HepG2 (cell line): ENCODE data around the gene SMARCB1. TPM values are rescaled to one million over a fixed set of nuclear protein-coding genes. Genes with fewer than 3 reads are reported as not detected.

Experiments
- BRF2 ChIP-seq: sonication (generic); formaldehyde crosslinking; IDR thresholded peaks from 2 replicates; pipeline ENCODE4 v1.8.1; 2022; ENCODE audit warnings: mild to moderate bottlenecking, missing genetic modification reagents
- CBFB ChIP-seq: sonication (generic); formaldehyde crosslinking; IDR thresholded peaks from 2 replicates; pipeline ENCODE4 v1.4.0; 2020; ENCODE audit warnings: missing genetic modification reagents
- CBX2 ChIP-seq, 2 experiments: fragments of 200-600 bp in 1 of 2; sonication (generic); formaldehyde crosslinking in 1 of 2; IDR thresholded peaks; 2 replicates each; pipeline versions ENCODE4 v1.7.0 to v1.8.1; 2018 to 2022; ENCODE audit warnings: low read depth in 2 of 2, low read length in 1 of 2, mild to moderate bottlenecking in 1 of 2, missing genetic modification reagents in 1 of 2
- FOXP1 ChIP-seq, 2 experiments: fragments of 450-650 bp in 1 of 2; IDR thresholded peaks; 2 replicates each; pipeline ENCODE4 v1.6.1; 2017 to 2018; ENCODE audit warnings: antibody characterized with exemption in 1 of 2
- HDAC1 ChIP-seq: sonication (generic); formaldehyde crosslinking; IDR thresholded peaks from 2 replicates; pipeline ENCODE4 v1.5.1; 2020; ENCODE audit warnings: mild to moderate bottlenecking, missing genetic modification reagents
- MEIS2 ChIP-seq: sonication (generic); formaldehyde crosslinking; IDR thresholded peaks from 2 replicates; pipeline ENCODE4 v1.9.0; 2021; ENCODE audit warnings: mild to moderate bottlenecking, missing genetic modification reagents
- MIXL1 ChIP-seq: IDR thresholded peaks from 2 replicates; pipeline ENCODE4 v1.6.1; 2016
- RFXANK ChIP-seq: IDR thresholded peaks from 2 replicates; pipeline ENCODE4 v1.6.1; 2016
- ZNF549 ChIP-seq: sonication (generic); formaldehyde crosslinking; IDR thresholded peaks from 2 replicates; pipeline ENCODE4 v1.5.0; 2020; ENCODE audit warnings: missing genetic modification reagents
- ZNF567 ChIP-seq: sonication (generic); formaldehyde crosslinking; IDR thresholded peaks from 2 replicates; pipeline ENCODE4 v1.8.1; 2023; ENCODE audit warnings: mild to moderate bottlenecking, missing genetic modification reagents, borderline replicate concordance
- ZNF629 ChIP-seq: sonication (generic); formaldehyde crosslinking; conservative IDR thresholded peaks from 2 replicates; pipeline ENCODE4 v1.5.0; 2020; ENCODE audit warnings: missing genetic modification reagents
- ZNF83 ChIP-seq: sonication (generic); formaldehyde crosslinking; IDR thresholded peaks from 2 replicates; pipeline ENCODE4 v1.4.0; 2020; ENCODE audit warnings: missing genetic modification reagents, mild to moderate bottlenecking, borderline replicate concordance
- ZXDC ChIP-seq: sonication (generic); formaldehyde crosslinking; IDR thresholded peaks from 2 replicates; pipeline ENCODE4 v1.5.0; 2020; ENCODE audit warnings: mild to moderate bottlenecking, missing genetic modification reagents
- polyA plus RNA-seq, 8 experiments: library from polyadenylated mRNA; depleted of rRNA in 3 of 8; stranded (reverse) in 7 of 8; unstranded in 1 of 8; fragments of >200 nt; fragmentation: Illumina TruSeq in 4 of 8; extraction: Trizol in 4 of 8; gene quantifications; 2 replicates each; pipeline versions ENCODE4 v1.2.1 to v1.2.3, GENCODE V29; 2011 to 2016; ENCODE audit warnings: low read depth in 4 of 8, missing spikeins in 1 of 8, mixed read lengths in 1 of 8; ENCODE audit not compliant: insufficient read depth in 1 of 8
- total RNA-seq, 5 experiments: library from RNA; depleted of rRNA; stranded (reverse); fragments of >200 nt; fragmentation: Illumina TruSeq; extraction: Trizol; gene quantifications; 2 replicates each; pipeline ENCODE4 v1.2.3, GENCODE V29; 2016; ENCODE audit warnings: low read depth in 1 of 5
- TF ChIP-seq, protein P1 (sequence below): sonication (generic); formaldehyde crosslinking; IDR thresholded peaks from 2 replicates; pipeline ENCODE4 v1.8.0; 2022; ENCODE audit warnings: missing genetic modification reagents, mild to moderate bottlenecking, inconsistent platforms, borderline replicate concordance

SMARCB1 gene
- total and polyA plus RNA-seq, 2 of the 13 experiments (the other 11 are each of a cell fraction or from before 2014, with no cell fraction given), result 74.0 to 166 TPM

GRCh38 chr22:23857606-23858483 lies 71.1 kb downstream of the SMARCB1 start, which contains the start of gene SLC2A11 (continued):
- TF ChIP-seq CBX2 (IDR thresholded peaks at IDR 0.05; ENCODE audit: low read depth, low read length) (no peak), CBX2 (CRISPR knock-in tag; IDR thresholded peaks at IDR 0.05; ENCODE audit: low read depth) (no peak), CBFB (CRISPR knock-in tag) (no peak), ZNF549 (no peak), BRF2 (no peak), FOXP1 (IDR thresholded peaks at IDR 0.05) (no peak), FOXP1 (CRISPR knock-in tag; IDR thresholded peaks at IDR 0.05) (no peak), HDAC1 (no peak), ZXDC (no peak), MIXL1 (no peak), ZNF567 (CRISPR knock-in tag) (no peak), MEIS2 (CRISPR knock-in tag) (peak; percentile 56), ZNF83 (CRISPR knock-in tag) (0 out of 2 replicates have a peak, but pooled peaks have one; percentile 71), RFXANK (CRISPR knock-in tag) (no peak), ZNF629 (CRISPR knock-in tag) (no peak)
- TF ChIP-seq, protein P1, sequence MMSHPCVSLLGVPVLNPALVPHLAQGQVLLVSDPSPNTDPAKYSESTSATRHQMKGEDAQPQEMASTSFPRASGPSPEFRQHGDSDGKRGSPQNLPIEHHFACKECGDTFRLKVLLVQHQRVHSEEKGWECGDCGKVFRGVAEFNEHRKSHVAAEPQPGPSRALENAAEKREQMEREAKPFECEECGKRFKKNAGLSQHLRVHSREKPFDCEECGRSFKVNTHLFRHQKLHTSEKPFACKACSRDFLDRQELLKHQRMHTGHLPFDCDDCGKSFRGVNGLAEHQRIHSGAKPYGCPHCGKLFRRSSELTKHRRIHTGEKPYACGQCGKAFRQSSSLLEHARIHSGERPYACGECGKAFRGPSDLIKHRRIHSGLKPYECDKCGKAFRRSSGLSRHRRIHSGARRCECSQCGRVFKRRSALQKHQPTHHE (CRISPR knock-in tag), result no peak
